K562 (cell line): Measurements from ENCODE around the gene SHISA2. TPM values are rescaled to one million over a fixed set of nuclear protein-coding genes. Genes with fewer than 3 reads are reported as not detected.

Source experiments
- CHD7 ChIP-seq: fragments of 200-600 bp; sonication (generic); IDR thresholded peaks from one replicate; pipeline ENCODE4 v1.6.1; 2012; ENCODE audit warnings: mild to moderate bottlenecking, low read depth, low read length, inconsistent platforms
- FOXA1 ChIP-seq: fragments of 450-650 bp; IDR thresholded peaks from 2 replicates; pipeline ENCODE4 v1.6.1; 2016; ENCODE audit warnings: mild to moderate bottlenecking, borderline replicate concordance
- HEY1 ChIP-seq: fragments of 250-450 bp; sonication (Bioruptor Pico); IDR thresholded peaks from 2 replicates; pipeline ENCODE4 v1.5.0; 2020; ENCODE audit warnings: mild to moderate bottlenecking, moderate library complexity, borderline replicate concordance
- ILK ChIP-seq: fragments of 450-650 bp; IDR thresholded peaks from 2 replicates; pipeline ENCODE4 v1.6.1; 2016; ENCODE audit warnings: missing genetic modification characterization, low read depth, mild to moderate bottlenecking, missing compliant biosample characterization, moderate library complexity, borderline replicate concordance
- PCBP2 ChIP-seq: fragments of 200-400 bp; formaldehyde crosslinking; IDR thresholded peaks from 2 replicates; pipeline ENCODE4 v1.6.1; 2018; ENCODE audit warnings: low read length, low read depth, mild to moderate bottlenecking, moderate library complexity; ENCODE audit not compliant: poor library complexity, severe bottlenecking
- polyA plus RNA-seq, 8 experiments: library from polyadenylated mRNA; depleted of rRNA in 4 of 8; stranded (reverse) in 5 of 8; unstranded in 3 of 8; fragments of >200 nt; fragmentation: Nextera tagmentation in 2 of 8; fragmentation: Illumina TruSeq in 1 of 8; extraction: Ambion mirVana in 2 of 8; extraction: Trizol in 1 of 8; gene quantifications; 2 replicates each; pipeline versions ENCODE4 v1.2.1 to v1.2.3, GENCODE V29; 2011 to 2014; ENCODE audit warnings: inconsistent platforms in 1 of 8, missing spikeins in 1 of 8
- total RNA-seq, 7 experiments: library from RNA; depleted of rRNA in 6 of 7; stranded (reverse); fragments of >200 nt in 6 of 7; fragmentation: Illumina TruSeq in 2 of 7; extraction: Trizol in 2 of 7; gene quantifications; 2 replicates each; pipeline versions ENCODE4 v1.2.1 to v1.2.3, GENCODE V29; 2011 to 2021; ENCODE audit warnings: low replicate concordance in 1 of 7
- TF ChIP-seq, protein P1 (sequence below): fragments of 450-650 bp; IDR thresholded peaks from one replicate; pipeline ENCODE4 v1.6.1; 2018; ENCODE audit warnings: mild to moderate bottlenecking, moderate library complexity; ENCODE audit not compliant: partially characterized antibody

The SHISA2 gene
- total and polyA plus RNA-seq, 9 of the 15 experiments (the other 6 are each of a cell fraction or from before 2014, with no cell fraction given), result not detected

- TF ChIP-seq CHD7, result no peak
- no peak for TF ChIP-seq PCBP2
- no peak for TF ChIP-seq ILK (tag)
- TF ChIP-seq FOXA1, result no peak
- TF ChIP-seq HEY1 (CRISPR knock-in tag), result no peak
- TF ChIP-seq, protein P1, sequence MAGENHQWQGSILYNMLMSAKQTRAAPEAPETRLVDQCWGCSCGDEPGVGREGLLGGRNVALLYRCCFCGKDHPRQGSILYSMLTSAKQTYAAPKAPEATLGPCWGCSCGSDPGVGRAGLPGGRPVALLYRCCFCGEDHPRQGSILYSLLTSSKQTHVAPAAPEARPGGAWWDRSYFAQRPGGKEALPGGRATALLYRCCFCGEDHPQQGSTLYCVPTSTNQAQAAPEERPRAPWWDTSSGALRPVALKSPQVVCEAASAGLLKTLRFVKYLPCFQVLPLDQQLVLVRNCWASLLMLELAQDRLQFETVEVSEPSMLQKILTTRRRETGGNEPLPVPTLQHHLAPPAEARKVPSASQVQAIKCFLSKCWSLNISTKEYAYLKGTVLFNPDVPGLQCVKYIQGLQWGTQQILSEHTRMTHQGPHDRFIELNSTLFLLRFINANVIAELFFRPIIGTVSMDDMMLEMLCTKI, result no peak
Observed at GRCh38 chr13:26026211-26026610, 25.6 kb downstream of the SHISA2 start (continued).
